ENCODE measurements around the gene CAMKK1. TPM values are rescaled to one million over a fixed set of nuclear protein-coding genes. Genes with fewer than 3 reads are reported as not detected.
A peak's percentile ranks its signal among the peaks of the same experiment; 100 is the strongest.

Gene CAMKK1
- total RNA-seq, 1 donor, result 8.7 TPM

GRCh38 chr17:3843935-3844516 is 48.8 kb downstream of the CAMKK1 start:
- H3K36me3 ChIP-seq (ENCODE audit: insufficient read depth, low read length), result peaks cover 46% of the 10 kb centered on the region
- H3K9me3 ChIP-seq (ENCODE audit: low read depth, low read length), result no peaks in the 10 kb centered on the region
- peaks cover 31% of the 10 kb centered on the region for H4K20me1 ChIP-seq (ENCODE audit: insufficient read depth, low read length)
- no peak overlapping the region for H3K4me2 ChIP-seq (ENCODE audit: insufficient read depth, low read length)
- peak; percentile 65 for TF ChIP-seq CTCF (IDR thresholded peaks at IDR 0.05; ENCODE audit: extremely low read depth, low read depth, low read length)
- H3K4me3 ChIP-seq (ENCODE audit: insufficient read depth, low read length), result no peak overlapping the region
- peak; percentile 69 for DNase-seq (ENCODE audit: insufficient read length, low spot score, missing footprints)
- H3K27ac ChIP-seq (ENCODE audit: low read depth, low read length), result no peak overlapping the region
- H2AFZ ChIP-seq (ENCODE audit: low read length), result no peak overlapping the region
- H3K4me1 ChIP-seq (ENCODE audit: insufficient read depth, low read length), result peaks cover 5% of the 10 kb centered on the region
- H3K79me2 ChIP-seq (ENCODE audit: insufficient read depth, low read length), result peaks cover 62% of the 10 kb centered on the region
- no peaks in the 10 kb centered on the region for H3K27me3 ChIP-seq (ENCODE audit: insufficient read depth, low read length)

GRCh38 chr17:3838206-3838605 is 54.6 kb downstream of the CAMKK1 start:
- no peak overlapping the region for H3K4me2 ChIP-seq (ENCODE audit: insufficient read depth, low read length)
- no peaks in the 10 kb centered on the region for H3K9me3 ChIP-seq (ENCODE audit: low read depth, low read length)
- peaks cover 32% of the 10 kb centered on the region for H4K20me1 ChIP-seq (ENCODE audit: insufficient read depth, low read length)
- peaks cover 67% of the 10 kb centered on the region for H3K36me3 ChIP-seq (ENCODE audit: insufficient read depth, low read length)
- TF ChIP-seq CTCF (IDR thresholded peaks at IDR 0.05; ENCODE audit: extremely low read depth, low read depth, low read length), result no peak
- DNase-seq (ENCODE audit: insufficient read length, low spot score, missing footprints), result peak; percentile 9
- no peak overlapping the region for H3K27ac ChIP-seq (ENCODE audit: low read depth, low read length)
- peaks cover 4% of the 10 kb centered on the region for H3K4me1 ChIP-seq (ENCODE audit: insufficient read depth, low read length)
- no peak overlapping the region for H2AFZ ChIP-seq (ENCODE audit: low read length)
- H3K27me3 ChIP-seq (ENCODE audit: insufficient read depth, low read length), result no peaks in the 10 kb centered on the region
- H3K4me3 ChIP-seq (ENCODE audit: insufficient read depth, low read length), result no peak overlapping the region
- H3K79me2 ChIP-seq (ENCODE audit: insufficient read depth, low read length), result peaks cover 72% of the 10 kb centered on the region

GRCh38 chr17:3836551-3836950 is 56.3 kb downstream of the CAMKK1 start:
- Histone ChIP-seq H3K27me3 (ENCODE audit: insufficient read depth, low read length) (no peaks in the 10 kb centered on the region), H2AFZ (ENCODE audit: low read length) (no peak overlapping the region), H3K79me2 (ENCODE audit: insufficient read depth, low read length) (peaks cover 61% of the 10 kb centered on the region), H3K4me1 (ENCODE audit: insufficient read depth, low read length) (peaks cover 4% of the 10 kb centered on the region), H3K27ac (ENCODE audit: low read depth, low read length) (no peak overlapping the region), H4K20me1 (ENCODE audit: insufficient read depth, low read length) (peaks cover 27% of the 10 kb centered on the region), H3K36me3 (ENCODE audit: insufficient read depth, low read length) (peaks cover 55% of the 10 kb centered on the region), H3K9me3 (ENCODE audit: low read depth, low read length) (no peaks in the 10 kb centered on the region), H3K4me3 (ENCODE audit: insufficient read depth, low read length) (no peak overlapping the region), H3K4me2 (ENCODE audit: insufficient read depth, low read length) (no peak overlapping the region)
- no peak for DNase-seq (ENCODE audit: insufficient read length, low spot score, missing footprints)
- no peak for TF ChIP-seq CTCF (IDR thresholded peaks at IDR 0.05; ENCODE audit: extremely low read depth, low read depth, low read length)

GRCh38 chr17:3835410-3836229 is 57.2 kb downstream of the CAMKK1 start:
- peak; percentile 83 for DNase-seq (ENCODE audit: insufficient read length, low spot score, missing footprints)
- Histone ChIP-seq H3K9me3 (ENCODE audit: low read depth, low read length) (no peaks in the 10 kb centered on the region), H3K27ac (ENCODE audit: low read depth, low read length) (no peak overlapping the region), H3K4me1 (ENCODE audit: insufficient read depth, low read length) (peaks cover 4% of the 10 kb centered on the region), H3K27me3 (ENCODE audit: insufficient read depth, low read length) (no peaks in the 10 kb centered on the region), H3K36me3 (ENCODE audit: insufficient read depth, low read length) (peaks cover 46% of the 10 kb centered on the region), H3K4me3 (ENCODE audit: insufficient read depth, low read length) (no peak overlapping the region), H2AFZ (ENCODE audit: low read length) (no peak overlapping the region), H3K79me2 (ENCODE audit: insufficient read depth, low read length) (peaks cover 54% of the 10 kb centered on the region), H4K20me1 (ENCODE audit: insufficient read depth, low read length) (peaks cover 22% of the 10 kb centered on the region), H3K4me2 (ENCODE audit: insufficient read depth, low read length) (no peak overlapping the region)
- no peak for TF ChIP-seq CTCF (IDR thresholded peaks at IDR 0.05; ENCODE audit: extremely low read depth, low read depth, low read length)
